ENCODE measurements around the gene MINDY3. TPM values are rescaled to one million over a fixed set of nuclear protein-coding genes. Genes with fewer than 3 reads are reported as not detected.
"Not testable (repeated sequence)": the region's sequence is repeated elsewhere in the genome, so short reads cannot be mapped to it uniquely, and the experiment has no call there.

The MINDY3 gene
- polyA plus RNA-seq (2014; cell fraction: cytosol; rRNA removed), result 28.8 and 37.4 TPM in 2 replicates
- polyA plus RNA-seq (2014; cell fraction: nucleus; rRNA removed), result 40.6 and 45.2 TPM in 2 replicates

DNA sequence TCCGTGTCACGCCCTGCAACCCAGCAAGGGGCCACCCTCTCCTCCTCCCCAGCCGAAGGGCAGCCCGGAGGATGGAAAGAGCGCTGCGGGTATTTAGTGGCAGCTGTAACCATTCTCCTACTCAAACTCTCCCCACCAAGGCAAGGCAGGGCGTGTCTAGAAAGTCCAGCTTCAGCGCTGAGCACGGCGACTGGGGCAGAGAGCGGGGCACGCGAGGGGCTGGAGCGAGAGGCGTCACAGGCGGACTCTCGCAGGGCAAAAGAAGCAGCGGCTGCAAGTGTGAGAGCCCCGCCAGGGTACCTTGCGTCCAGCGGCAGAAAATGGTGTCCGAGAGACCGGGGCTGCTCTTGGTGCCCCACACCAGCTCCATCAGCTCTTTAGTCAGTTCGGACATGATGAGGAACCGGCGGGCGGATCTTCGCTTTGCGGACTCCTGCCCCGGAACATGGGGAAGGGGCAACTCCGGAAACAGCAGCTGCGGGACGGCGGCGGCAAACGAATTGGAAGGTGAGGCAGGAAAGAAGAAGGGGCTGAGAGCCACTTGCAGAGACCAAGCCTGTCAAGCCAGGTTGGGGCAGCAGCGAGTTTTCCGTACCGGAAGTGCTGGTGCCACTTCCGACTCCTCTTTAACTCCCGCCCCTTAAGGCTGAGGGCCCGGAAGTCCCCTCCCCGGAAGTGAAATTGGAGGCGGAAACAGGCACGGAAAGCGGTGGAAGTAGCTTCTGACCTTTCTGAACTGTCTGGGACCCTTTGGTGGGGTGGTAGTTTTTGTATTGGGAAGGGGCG is at the start of gene MINDY3:
Gene MINDY3, minus strand, starts transcription at position 602 of the 786 bp plus-strand sequence. Its CDS starts 208 bp downstream, at position 394.
- peak; percentile 84 for DNase-seq (ENCODE audit: low spot score)

DNA sequence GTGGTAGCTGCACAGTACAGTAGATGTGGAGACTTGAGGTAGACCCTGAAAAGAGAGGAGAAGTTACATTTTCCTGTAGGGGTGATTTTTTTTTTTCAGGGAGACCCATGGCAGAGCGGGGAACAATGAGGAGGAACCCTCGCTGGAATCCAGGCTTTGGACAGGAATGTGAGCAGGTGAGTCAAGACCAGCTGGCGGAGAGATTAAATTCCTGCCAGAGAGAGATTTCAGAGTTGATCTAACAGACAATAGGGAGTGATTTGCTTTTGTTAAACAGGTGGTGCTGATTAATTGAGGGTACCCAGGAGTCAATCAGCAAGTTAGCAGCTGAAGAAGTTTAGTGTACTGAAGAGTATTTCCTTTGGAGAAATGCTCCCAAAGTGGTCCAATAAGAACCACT is 41.6 kb upstream of the MINDY3 start:
- DNase-seq (ENCODE audit: low spot score), result no peak

DNA sequence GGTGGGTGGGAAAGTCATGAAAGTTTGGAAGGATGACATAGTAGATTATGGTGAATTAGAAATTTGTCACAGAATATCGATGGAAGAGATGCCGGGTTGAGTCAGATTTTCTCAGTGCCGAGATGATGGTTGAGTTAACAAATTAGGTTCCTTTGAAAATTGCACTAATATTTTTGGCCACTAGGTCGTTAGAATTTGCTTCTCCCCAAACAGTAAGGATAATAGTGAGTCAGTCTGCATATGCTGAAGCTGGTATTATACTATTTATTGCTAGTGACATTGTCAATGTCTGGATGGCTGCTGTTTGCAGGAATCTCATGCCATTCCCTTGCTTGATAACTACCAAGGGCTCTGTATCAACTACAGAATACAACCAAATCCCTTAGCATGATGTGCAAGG is 37.7 kb upstream of the MINDY3 start:
- no peak for DNase-seq (ENCODE audit: low spot score)

DNA sequence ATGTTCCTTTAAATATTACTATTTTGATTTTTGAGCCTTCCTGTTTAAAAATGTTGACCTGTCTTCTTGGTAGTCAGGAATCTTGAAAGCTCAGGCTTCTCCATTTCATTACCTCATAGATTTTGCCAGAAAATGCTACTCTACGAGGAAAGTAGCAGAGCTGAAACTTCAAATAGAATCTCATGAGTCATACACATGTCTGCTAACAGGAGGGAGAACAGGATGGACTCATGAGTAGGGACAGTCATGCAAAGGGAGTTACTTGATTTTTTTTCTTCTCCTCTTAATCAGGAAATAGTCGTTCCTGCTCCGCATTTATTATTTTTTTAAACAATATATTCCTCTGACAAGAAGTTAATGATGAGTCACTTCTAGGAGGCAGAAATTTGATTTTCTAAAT is 37.0 kb upstream of the MINDY3 start:
- no peak for DNase-seq (ENCODE audit: low spot score)

DNA sequence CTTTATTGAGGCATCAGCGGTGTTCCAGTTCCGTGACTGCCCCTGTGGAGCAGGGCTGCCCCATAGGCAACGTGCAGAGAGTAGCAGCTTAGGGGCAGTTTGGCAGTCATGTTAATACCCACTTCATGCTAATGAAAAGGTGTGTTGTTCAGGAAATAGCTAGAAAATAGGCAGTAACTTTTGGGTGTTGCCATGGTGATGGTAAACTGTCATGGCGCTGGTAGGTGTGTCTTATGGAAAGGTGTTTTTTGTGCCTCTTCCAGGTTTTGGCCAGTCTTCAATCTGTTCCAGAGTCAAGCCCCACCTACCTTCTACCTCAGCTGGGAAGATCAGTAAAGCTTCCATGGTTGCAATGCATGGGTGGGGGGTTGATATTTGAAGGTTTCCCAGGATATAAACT is 36.3 kb upstream of the MINDY3 start:
- no peak for DNase-seq (ENCODE audit: low spot score)

DNA sequence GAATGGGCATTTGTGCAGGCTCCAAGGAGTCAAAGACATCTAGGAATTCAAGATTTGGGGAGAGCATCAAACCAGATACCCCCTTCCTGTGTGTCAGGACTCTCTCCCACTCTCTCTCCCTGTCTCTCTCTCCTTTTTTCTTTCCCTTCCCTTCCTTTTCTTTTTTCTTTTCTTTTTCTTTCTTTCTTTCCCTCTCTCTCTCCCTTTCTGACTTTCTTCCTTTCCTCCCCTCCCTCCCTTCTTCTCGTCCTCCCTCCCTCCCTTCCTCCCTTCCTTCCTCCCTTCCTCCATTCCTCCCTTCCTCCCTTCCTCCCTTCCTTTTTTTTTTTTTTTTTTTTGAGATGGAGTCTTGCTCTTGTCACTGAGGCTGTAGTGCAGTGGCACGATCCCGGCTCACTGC is 24.1 kb upstream of the MINDY3 start:
- no peak for DNase-seq (ENCODE audit: low spot score)

DNA sequence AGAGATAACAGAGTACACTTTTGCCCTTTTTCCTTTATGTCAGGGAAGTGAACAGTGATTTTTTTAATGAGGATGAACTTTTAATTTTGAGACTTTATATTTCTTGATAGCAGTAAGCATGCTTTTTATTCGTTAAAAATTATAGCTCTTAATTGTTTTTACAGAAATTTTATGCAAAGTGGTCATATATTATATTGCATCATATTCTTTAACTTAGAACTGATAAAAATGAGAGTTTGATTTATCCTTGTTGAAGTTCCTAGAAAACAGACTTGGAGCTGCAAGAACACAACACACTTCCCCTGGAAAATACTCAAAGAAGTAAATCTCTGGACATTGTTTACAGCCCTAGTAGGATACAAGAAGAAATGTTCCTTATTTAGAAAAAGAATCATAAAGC is 21.2 kb upstream of the MINDY3 start:
- no peak for DNase-seq (ENCODE audit: low spot score)

DNA sequence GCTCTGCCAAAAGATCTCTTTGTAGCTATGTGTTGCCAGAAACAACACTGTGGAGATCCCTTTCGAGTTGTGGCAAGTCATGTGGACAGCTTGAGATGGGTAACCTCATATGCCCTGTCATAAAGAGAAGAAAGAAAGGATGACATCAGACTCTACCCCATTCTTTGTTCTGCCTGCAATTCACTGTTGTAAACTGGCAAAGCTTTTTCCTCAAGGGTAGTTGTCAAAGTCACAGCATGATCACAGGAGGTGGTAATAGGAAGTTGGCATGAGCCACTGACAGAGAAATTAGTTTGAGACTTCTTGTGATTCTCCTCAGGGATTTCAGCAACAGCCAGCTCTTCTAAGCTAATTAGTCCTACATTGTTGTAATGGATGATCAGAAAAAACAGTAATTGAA is 19.4 kb upstream of the MINDY3 start:
- no peak for DNase-seq (ENCODE audit: low spot score)

DNA sequence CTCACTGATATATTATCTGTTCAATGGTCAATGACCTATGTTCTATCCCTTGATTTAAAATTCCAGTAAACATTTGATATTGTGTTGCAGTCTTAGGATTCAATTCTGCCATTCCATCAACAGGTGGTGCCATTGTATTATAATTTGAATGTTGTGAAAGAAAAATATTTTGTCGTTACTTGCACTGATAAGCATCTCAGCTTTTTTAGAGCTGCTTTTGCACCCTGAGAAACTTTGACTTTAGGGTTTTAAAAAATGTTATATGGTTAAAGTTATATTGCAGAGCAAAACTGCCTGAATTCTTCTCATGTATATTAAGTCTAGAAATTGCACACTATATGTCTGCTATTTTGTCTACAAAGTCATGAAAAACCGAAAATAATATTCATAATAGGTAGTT is 18.8 kb upstream of the MINDY3 start:
- peak; percentile 63 for DNase-seq (ENCODE audit: low spot score)

DNA sequence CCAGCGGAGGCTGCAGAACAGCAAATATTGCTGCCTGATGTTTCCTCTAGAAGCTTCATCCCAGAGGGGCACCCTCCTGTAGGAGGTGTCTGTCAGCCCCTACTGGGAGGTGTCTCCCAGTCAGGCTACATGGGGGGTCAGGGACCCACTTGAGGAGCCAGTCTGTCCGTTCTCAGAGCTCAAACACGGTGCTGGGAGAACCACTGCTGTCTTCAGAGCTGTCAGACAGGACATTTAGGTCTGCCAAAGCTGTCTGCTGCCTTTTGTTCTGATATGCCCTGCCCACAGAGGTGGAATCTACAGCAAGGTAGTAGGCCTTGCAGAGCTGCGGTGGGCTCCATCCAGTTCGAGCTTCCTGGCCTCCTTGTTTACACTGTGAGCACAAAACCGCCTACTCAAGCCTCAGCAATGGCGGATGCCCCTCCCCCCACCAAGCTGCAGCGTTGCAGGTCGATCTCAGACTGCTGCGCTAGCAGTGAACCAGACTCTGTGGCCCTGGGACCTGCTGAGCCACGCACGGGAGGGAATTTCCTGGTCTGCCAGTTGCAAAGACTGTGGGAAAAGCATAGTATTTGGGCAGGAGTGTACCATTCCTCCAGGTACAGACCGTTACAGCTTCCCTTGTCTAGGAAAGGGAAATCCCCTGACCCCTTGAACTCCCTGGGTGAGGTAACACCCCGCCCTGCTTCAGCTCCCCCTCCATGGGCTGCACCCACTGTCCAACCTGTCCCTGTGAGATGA is 17.7 kb upstream of the MINDY3 start:
- DNase-seq (ENCODE audit: low spot score), result peak; percentile 48

DNA sequence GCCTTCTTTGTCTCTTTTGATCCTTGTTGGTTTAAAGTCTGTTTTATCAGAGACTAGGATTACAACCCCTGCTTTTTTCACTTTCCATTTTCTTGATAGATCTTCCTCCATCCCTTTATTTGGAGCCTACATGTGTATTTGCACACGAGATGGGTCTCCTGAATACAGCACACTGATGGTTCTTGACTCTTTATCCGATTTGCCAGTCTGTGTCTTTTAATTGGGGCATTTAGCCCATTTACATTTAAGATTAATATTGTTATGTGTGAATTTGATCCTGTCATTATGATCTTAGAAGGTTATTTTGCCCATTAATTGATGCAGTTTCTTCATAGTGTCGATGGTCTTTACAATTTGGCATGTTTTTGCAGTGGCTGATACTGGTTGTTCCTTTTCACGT is 16.0 kb upstream of the MINDY3 start:
- DNase-seq (ENCODE audit: low spot score), result not testable (repeated sequence)

DNA sequence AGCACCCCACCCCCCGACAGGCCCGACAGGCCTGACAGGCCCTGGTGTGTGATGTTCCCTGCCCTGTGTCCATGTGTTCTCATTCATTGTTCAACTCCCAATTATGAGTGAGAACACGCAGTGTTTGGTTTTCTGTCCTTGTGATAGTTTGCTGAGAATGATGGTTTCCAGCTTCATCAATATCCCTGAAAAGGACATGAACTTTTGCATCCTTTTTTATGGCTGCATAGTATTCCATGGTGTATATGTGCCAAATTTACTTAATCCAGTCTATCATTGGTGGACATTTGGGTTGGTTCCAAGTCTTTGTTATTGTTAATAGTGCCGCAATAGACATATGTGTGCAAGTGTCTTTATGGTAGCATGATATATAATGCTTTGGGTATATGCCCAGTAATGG is 12.3 kb upstream of the MINDY3 start:
- DNase-seq (ENCODE audit: low spot score), result not testable (repeated sequence)

DNA sequence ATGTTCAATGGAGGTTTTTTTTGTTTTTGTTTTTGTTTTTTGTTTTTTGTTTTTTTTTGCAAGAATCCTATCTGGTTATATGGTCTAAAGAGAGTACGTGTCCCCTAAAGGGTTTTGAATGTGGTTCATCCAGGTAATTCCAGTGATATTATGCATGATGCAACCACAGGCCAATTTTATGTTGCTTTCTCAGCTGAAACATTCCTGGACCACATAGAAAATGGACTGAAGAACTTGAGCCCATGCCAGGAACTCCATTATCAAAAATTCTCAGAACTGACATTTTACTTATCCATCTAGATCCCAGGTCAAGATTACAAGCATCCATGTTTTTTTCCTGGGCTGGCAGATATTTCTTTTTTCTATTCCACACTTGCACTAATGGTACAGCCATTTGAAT is 11.5 kb upstream of the MINDY3 start:
- DNase-seq (ENCODE audit: low spot score), result no peak

DNA sequence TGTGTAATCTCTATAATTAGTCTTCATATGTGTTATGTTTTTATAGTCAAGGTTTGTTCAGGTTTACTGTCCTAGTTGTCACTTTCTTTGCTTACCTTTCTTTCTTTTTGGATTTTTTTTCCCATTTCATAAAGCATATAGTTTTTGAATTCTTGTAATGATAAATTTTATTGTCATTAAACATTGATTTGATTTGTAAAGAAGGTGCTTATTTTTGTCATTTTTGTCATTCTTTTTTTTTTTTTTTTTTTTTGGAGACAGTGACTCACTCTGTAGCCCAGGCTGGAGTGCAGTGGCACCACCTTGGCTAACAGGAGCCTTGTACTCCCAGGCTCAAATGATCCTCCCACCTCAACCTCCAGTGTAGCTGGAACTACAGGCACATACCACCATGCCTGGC is 9.6 kb upstream of the MINDY3 start:
- no peak for DNase-seq (ENCODE audit: low spot score)

DNA sequence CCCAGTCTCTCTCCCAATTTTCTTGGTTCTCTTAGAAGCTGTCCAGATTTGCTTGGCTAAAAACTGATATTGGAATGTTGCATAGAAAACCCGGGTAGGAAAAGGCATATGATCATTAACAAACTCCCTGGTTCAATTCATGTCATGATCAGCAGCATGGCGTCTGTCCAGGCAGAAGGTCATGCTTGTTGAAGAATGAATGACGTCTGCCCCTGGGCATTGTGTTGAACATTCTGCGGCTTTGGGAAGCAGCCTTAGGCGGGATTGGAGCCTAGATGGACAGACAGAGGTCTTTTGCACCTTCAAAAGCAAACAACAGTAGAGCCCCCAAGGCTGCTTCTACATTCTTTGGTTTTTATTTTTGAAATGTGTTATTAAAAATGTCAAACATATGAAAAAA is 7.7 kb upstream of the MINDY3 start:
- no peak for DNase-seq (ENCODE audit: low spot score)

DNA sequence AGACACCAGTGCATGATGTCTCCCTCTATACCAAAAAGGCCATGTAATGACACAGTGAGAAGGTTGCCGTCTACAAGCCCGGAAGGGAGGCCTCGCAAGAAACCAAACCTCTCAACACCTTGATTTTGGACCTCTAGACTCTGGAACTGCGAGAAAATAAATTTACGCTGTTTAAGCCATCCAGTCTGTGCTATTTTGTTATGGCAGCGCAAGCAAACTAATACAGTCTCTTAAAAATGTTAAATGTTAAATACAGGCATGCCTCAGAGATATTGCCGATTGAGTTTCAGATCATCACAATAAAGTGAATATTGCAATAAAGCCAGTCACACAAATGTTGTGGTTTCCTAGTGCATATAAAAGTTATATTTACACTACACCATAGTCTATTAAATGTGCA is 5.0 kb upstream of the MINDY3 start:
- DNase-seq (ENCODE audit: low spot score), result no peak

DNA sequence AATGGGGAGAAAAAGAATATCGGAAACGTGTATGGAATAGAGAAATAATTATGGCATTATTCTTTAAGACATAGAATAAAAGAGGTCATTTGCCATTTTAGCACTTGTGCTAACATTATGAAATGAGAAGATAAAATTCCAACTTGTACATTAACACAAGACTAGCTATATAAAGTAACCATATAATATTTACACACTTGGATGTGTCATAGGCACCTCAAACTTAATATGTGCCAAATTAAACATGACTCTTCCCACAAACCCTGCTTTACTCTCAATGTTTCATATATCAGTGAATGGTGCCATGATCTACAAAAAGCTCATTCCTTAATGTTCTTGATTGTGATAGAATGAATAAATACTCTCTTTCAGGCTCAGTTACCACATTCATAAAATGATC is 4.1 kb upstream of the MINDY3 start:
- no peak for DNase-seq (ENCODE audit: low spot score)

DNA sequence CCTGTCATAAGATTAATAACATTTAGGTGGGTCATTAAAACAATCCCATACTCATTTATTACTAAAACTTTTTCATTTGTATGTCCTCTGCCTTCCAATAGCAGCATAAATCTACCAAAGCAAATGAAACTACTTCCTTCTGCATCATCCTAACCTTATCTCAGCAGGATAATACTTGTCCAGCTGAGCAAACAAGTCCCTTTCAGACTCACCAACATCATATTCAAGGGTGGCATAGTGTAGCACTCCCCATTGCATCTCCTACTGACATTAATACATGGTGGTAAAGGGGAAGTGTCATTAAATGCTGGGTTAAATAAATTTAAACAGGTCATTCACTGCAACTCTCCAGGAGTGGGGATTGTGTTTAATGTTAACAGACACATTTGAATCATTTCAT is 3.4 kb upstream of the MINDY3 start:
- no peak for DNase-seq (ENCODE audit: low spot score)

DNA sequence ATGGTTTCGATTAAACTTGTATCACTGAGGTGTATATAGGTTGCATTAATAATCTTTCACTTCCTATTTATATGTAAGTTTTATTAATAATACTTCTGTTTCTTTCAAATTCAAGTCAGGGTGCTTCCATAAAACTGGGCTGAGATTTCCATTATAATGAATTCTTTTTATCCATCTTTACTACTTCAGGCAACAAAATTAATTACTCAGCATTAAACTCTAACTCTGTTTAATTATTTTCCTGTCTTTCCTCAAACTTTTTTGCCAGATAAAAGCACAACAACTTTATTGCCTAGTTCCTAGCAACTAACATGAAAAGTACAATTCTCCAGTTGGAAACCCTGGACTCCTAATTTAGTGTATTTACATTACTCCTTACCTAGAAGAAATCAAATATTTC is 3.0 kb upstream of the MINDY3 start:
- DNase-seq (ENCODE audit: low spot score), result no peak

DNA sequence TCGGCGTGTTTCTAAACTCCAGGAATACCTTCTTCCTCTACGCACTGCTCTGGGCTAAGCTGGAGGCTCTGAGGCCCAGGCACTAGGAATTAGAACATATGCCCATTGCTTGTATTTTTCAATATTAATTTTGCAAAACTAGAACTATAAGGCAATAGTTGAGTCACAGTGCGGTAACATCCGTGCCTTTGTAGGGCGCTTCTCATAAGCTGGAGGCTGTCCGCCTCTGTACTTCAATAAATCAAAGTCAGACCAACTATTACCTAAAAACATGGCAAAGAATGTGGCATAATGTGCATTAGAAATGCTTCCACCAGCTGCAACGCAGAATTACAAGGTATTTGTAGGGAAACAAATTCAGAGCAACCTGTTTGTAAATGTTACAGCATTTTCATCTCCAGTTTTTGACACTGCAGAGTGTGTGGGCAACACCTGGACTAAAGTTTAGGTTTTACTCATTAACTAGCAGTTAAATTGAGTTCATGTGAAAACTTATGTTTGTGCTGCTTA is 440 bp upstream of the MINDY3 start:
- DNase-seq (ENCODE audit: low spot score), result no peak

DNA sequence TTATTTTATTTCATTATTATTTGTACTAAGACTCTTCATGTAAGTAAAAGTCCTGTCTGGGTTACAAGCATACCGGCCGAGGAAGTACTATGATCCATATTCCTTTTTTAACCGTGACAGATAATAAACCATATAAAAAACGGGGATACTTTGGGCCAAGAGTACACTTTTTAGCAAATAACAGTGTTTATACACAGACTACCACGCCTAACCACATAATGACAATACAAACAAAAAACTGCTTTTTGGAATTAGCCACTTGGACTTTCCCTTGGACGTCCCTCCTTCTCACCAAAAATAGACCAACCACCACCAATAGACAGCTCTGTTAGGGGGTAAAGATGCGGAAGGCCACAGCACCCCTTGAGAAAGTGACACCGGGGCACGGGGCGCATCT is 800 bp downstream of the MINDY3 start:
- no peak for DNase-seq (ENCODE audit: low spot score)

DNA sequence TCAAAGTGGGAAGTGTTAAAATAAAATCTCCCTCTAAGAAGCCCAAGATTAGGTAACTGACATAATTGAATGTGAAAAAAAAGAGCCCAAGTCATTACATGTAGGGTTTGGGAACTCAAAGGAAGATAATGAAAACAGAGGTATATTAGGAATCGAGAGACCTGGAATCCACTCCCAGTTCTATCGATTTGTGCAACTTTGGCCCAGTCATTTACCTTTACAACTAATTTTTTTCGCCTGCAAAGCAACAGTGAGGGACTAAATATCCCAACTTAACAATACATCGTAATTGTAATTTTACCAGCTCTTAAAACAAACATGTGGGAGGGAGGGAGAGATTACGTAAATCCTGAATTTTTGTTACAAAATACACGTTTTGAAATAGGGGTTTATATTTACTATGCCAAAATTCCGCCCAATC is 1.4 kb downstream of the MINDY3 start:
- DNase-seq (ENCODE audit: low spot score), result no peak

DNA sequence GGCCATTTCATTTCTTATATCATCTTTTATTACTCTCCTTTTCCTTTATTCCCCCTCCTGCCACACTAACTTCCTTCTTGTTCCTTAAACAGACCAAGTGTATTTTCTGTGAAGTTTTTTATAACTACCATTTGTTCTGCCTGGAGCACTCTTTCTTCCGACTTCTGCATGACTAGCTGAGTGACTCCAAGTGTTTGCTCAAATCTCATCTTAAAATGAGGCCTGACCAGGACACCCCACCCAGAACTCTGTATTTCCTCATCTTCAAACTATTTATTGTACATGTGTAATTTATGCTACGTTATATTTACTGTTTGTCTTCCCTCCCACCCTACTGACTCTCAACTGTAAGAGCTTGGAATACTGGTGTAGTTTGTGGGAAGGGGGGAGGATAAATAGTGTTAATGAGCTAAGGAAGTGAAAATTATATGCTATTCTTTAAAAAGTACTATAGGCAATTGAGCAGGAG is 3.2 kb downstream of the MINDY3 start:
- DNase-seq (ENCODE audit: low spot score), result no peak

Data from SK-N-DZ (cell line).